ENCODE measurements around the gene DDX10.

The DDX10 gene

DNA sequence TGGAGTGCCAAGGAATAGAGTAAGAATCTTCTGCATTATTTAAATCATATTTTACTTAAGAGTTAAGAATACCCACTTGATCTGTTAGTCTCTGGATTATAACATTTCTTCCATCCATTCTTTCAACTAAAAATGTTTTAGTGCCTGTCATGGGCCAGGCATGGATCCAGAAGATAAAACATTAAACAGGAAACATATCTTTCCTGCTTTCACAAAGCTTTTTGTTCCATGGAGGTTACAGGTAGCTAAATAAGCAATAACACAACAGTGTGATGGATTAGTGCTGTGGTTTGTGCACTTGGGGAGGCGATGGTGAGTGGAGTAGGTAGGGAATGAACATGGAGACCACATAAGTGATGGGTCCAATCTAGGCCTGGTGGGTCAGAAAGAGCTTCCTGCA lies 258.5 kb downstream of the DDX10 start:
- TF ChIP-seq ZFX (IDR thresholded peaks at IDR 0.05) = no peak
- TF ChIP-seq, protein P1, sequence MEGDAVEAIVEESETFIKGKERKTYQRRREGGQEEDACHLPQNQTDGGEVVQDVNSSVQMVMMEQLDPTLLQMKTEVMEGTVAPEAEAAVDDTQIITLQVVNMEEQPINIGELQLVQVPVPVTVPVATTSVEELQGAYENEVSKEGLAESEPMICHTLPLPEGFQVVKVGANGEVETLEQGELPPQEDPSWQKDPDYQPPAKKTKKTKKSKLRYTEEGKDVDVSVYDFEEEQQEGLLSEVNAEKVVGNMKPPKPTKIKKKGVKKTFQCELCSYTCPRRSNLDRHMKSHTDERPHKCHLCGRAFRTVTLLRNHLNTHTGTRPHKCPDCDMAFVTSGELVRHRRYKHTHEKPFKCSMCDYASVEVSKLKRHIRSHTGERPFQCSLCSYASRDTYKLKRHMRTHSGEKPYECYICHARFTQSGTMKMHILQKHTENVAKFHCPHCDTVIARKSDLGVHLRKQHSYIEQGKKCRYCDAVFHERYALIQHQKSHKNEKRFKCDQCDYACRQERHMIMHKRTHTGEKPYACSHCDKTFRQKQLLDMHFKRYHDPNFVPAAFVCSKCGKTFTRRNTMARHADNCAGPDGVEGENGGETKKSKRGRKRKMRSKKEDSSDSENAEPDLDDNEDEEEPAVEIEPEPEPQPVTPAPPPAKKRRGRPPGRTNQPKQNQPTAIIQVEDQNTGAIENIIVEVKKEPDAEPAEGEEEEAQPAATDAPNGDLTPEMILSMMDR (conservative IDR thresholded peaks at IDR 0.05) = no peak
- H3K27ac ChIP-seq = no peak overlapping the region

DNA sequence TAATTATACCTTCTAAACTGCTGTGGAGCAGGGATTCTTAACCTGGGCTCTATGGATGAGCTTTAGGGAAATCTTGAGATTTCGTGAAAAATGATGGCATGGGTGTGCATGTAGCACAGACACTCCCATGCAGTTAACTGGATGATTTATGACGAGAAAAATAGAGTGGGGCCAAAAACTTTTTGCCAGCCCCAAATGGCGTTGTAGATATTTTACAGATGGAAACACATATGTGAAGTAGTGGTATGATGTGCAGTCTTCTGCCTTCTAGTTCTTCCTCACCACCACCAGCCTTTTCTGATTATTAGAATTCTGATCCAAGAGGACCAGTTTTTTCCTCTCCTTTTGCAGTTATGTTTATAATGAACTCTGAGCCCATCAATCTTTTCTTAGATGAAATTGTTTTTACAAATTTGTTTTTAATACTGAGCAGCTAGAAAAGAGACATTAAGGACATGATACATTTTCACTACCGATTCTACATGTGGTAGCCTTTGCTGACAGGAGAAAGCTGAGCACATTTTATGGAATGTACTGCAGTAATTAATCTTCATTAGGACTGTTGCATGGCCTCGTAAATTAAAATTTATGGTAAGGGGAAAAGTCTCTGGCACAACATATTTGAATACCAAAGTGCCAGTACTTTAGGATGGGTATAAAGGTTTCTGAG lies 261.4 kb downstream of the DDX10 start:
- TF ChIP-seq ZFX (IDR thresholded peaks at IDR 0.05) = no peak
- TF ChIP-seq, protein P1 (conservative IDR thresholded peaks at IDR 0.05) = no peak

DNA sequence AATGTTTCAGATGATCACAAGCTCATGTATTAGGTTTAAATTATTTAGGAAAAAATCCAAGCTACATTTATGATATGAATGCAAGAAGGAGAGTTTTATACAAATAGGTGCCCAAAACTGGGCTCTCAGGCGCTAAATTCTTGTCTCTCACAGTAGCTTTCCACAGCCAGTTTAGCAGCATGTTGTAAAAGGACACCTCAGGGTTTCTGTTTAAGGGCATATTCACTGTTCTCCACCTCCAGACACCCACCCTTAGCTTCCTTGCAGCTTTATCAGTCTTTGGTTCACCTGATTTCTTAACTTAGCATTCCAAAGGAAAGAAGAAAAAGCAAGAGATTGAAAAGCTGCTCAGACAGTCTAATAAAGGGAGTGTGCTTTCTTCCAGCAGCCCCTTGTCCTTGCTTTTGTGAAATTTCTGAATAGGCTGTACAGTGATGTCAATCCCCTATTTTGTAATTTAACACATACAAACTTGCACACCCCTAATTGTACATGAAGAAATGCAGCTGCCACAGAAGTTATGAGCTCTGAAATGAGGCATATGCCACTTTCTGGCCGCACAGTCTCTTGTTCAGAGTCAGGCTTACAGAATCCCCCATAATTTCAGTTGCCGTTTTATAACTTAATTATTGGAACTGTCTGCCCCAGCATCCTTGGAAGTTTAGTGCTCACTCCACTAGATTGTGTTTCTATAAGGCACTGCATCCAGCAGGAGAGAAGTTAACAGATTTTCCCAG lies 262.1 kb downstream of the DDX10 start:
- TF ChIP-seq, protein P1 (conservative IDR thresholded peaks at IDR 0.05) = no peak
- no peak for TF ChIP-seq ZFX (IDR thresholded peaks at IDR 0.05)
- H3K27ac ChIP-seq = no peak overlapping the region

More for the DNA sequence above, 261.4 kb downstream of the DDX10 start:
- H3K27ac ChIP-seq = no peak overlapping the region

DNA sequence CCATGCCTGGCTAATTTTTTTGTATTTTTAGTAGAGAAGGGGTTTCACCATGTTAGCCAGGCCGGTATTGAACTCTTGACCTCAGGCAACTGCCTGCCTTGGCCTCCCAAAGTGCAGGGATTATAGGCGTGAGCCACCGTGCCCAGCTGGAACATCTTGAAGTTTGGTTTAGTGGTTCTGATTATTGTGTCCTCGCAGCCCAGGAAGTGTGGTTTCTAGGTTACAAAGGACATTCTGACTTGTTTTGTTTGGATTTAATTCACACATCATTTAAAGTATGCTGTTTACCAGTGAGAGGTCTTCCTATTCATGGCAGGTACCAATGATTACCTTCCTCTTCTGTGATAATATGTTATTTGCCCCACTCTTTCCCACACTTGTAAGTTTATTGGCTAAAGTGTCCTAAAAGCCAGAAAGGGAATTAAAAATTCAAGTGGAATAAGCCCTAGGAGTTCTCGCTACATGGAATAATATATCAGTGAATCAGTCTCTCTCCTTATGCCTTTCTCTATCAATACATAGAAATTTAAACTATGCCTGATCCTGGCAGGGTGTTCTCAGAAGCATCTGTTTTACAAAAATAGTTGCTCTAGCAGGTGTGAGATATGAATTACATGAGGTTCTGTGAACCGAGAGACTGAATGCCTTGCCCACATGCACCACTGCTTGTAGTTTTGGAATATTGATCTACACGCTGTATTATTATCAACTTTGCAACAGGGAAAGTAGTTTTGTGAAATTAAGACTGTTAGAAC lies 263.1 kb downstream of the DDX10 start:
- H3K27ac ChIP-seq = no peak overlapping the region
- no peak for TF ChIP-seq ZFX (IDR thresholded peaks at IDR 0.05)
- TF ChIP-seq, protein P1 (conservative IDR thresholded peaks at IDR 0.05) = no peak

DNA sequence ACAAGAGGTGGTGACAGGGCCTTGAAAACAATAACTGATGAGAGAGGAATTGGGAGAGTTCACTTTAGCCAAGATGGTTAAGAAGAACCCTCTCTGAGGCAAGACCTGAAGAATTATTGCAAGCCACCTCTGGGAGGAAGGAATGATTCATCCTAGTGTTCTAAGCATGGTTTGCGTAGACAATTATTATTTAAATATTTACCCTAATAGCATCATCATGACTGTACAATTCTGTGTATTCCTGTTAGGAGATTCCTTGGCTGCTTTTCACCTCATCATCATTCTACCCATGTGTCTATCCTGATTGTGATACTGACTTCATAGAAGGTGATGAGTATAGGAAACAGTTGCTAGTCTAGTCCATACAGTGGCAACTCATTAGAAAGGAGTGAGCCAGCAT lies 264.4 kb downstream of the DDX10 start:
- TF ChIP-seq, protein P1 (conservative IDR thresholded peaks at IDR 0.05) = no peak
- no peak overlapping the region for H3K27ac ChIP-seq

DNA sequence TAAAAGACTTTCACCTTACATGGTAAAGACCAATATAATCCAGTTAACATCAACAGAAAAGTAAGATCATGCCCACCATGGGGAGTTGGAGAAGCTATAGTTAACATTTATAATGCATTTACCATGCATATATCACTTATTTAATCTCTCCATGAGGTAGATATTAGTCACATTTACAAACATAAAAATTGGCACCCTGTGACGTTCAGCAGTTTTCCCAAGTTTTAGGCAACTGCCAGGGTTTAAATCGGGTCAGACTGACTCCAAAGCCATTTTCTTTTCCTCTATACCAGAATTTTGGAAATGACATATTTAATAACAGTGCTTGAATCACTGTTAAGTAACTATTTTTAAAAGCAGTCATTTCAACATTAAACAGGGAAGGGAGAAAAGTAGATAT lies 266.3 kb downstream of the DDX10 start:
- TF ChIP-seq ZFX (IDR thresholded peaks at IDR 0.05) = no peak
- TF ChIP-seq, protein P1 (conservative IDR thresholded peaks at IDR 0.05) = no peak
- H3K27ac ChIP-seq = no peak overlapping the region

DNA sequence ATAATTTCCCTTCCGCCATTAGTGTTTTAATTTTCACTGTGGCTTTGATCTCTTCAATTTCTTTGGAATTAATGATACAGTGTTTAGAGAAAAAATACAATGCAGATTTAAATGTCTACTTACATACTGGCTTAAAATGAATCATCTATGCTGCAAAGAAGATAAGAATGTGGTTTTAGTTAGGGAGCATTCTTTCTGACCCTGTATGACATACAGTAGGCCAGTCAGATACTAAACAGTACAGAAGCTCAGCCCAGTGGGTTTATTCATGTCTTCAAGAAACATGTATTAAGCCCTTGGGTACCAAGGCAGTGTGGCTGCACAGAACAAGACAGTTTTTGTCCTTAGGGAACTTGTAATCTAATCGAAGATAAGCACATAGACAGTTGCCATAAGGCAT lies 268.8 kb downstream of the DDX10 start:
- no peak overlapping the region for H3K27ac ChIP-seq
- TF ChIP-seq, protein P1 (conservative IDR thresholded peaks at IDR 0.05) = no peak
- TF ChIP-seq ZFX (IDR thresholded peaks at IDR 0.05) = no peak
